GM23338 (cell line): ENCODE results near the gene CDCA5. TPM values are rescaled to one million over a fixed set of nuclear protein-coding genes. Genes with fewer than 3 reads are reported as not detected.

ENCODE experiments used
- CTCF ChIP-seq, 2 experiments: fragments of 200-600 bp in 1 of 2; sonication (generic) in 1 of 2; conservative IDR thresholded peaks; 2 replicates each; pipeline versions ENCODE4 v1.5.1 to v1.6.1; 2016 to 2017; ENCODE audit warnings: antibody characterized with exemption in 2 of 2, low read depth in 2 of 2, mild to moderate bottlenecking in 2 of 2, moderate library complexity in 1 of 2
- ETS1 ChIP-seq: IDR thresholded peaks from 2 replicates; pipeline ENCODE4 v1.6.1; 2016; ENCODE audit warnings: antibody characterized with exemption
- EZH2 ChIP-seq: fragments of 200-600 bp; sonication (generic); IDR thresholded peaks from one replicate; pipeline ENCODE4 v1.8.0; 2017; ENCODE audit warnings: antibody characterized with exemption, mild to moderate bottlenecking, low read depth; ENCODE audit not compliant: unreplicated experiment
- JUNB ChIP-seq: IDR thresholded peaks from one replicate; pipeline ENCODE4 v1.6.1; 2016; ENCODE audit warnings: antibody characterized with exemption; ENCODE audit not compliant: unreplicated experiment
- NANOG ChIP-seq: IDR thresholded peaks from 2 replicates; pipeline ENCODE4 v1.6.1; 2016; ENCODE audit warnings: antibody characterized with exemption, borderline replicate concordance
- POLR2AphosphoS5 ChIP-seq: IDR thresholded peaks from 2 replicates; pipeline ENCODE4 v1.6.1; 2016; ENCODE audit warnings: antibody characterized with exemption, low read depth
- REST ChIP-seq: IDR thresholded peaks from one replicate; pipeline ENCODE4 v1.6.1; 2018; ENCODE audit warnings: antibody characterized with exemption; ENCODE audit not compliant: unreplicated experiment
- STAT1 ChIP-seq: IDR thresholded peaks from one replicate; pipeline ENCODE4 v1.6.1; 2016; ENCODE audit warnings: antibody characterized with exemption; ENCODE audit not compliant: unreplicated experiment
- ZNF114 ChIP-seq: fragments of 250-450 bp; sonication (Bioruptor Pico); IDR thresholded peaks from 2 replicates; pipeline ENCODE4 v1.5.0; 2020; ENCODE audit warnings: mild to moderate bottlenecking, moderate library complexity
- ZNF462 ChIP-seq: fragments of 250-450 bp; sonication (Bioruptor Pico); IDR thresholded peaks from 2 replicates; pipeline ENCODE4 v1.5.0; 2020; ENCODE audit warnings: mild to moderate bottlenecking, moderate library complexity
- polyA plus RNA-seq: library from polyadenylated mRNA; unstranded; fragments of >200 nt; fragmentation: Nextera tagmentation; extraction: Ambion mirVana; gene quantifications from 2 replicates; pipeline ENCODE4 v1.2.1, GENCODE V29; 2016
- total RNA-seq: library from RNA; depleted of rRNA; stranded (reverse); fragments of >200 nt; shearing (Covaris generic); gene quantifications from 2 replicates; pipeline ENCODE4 v1.2.3, GENCODE V29; 2014

The CDCA5 gene
- total and polyA plus RNA-seq, 2 experiments from 2014 or later: 53.3 to 70.9 TPM

GRCh38 chr11:65077451-65077850 is 6.4 kb downstream of the CDCA5 start (continued):
- TF ChIP-seq ZNF462 (CRISPR knock-in tag): no peak
- TF ChIP-seq EZH2: no peak
- no peak for TF ChIP-seq CTCF (conservative IDR thresholded peaks at IDR 0.05; ENCODE audit: low read depth in 2 of 2)
- no peak for TF ChIP-seq ZNF114 (CRISPR knock-in tag)
- no peak for TF ChIP-seq STAT1
- TF ChIP-seq JUNB: no peak
- TF ChIP-seq ETS1: no peak
- TF ChIP-seq POLR2AphosphoS5: no peak
- TF ChIP-seq REST: no peak
- TF ChIP-seq NANOG: no peak
